GM06990 (cell line): ENCODE data around the gene CCDC57.

Experiments
- DNase-seq: peaks from one replicate; pipeline ENCODE4 v3.0.0-alpha.2; 2011; ENCODE audit not compliant: insufficient read length; ENCODE audit errors: extremely low read depth
- H3K27me3 ChIP-seq: replicated peaks from 2 replicates; pipeline ENCODE4 v1.6.0; 2011; ENCODE audit warnings: low read length; ENCODE audit not compliant: control insufficient read depth, insufficient read depth
- H3K36me3 ChIP-seq: 2 replicates; pipeline ENCODE4 v1.5.1; 2011; ENCODE audit warnings: low read length; ENCODE audit not compliant: control insufficient read depth, insufficient read depth
- H3K4me3 ChIP-seq: replicated peaks from 2 replicates; pipeline ENCODE4 v1.5.1; 2011; ENCODE audit warnings: low read depth, mild to moderate bottlenecking, control low read depth, low read length
- CTCF ChIP-seq: IDR thresholded peaks from 2 replicates; pipeline ENCODE4 v1.5.1; 2011; ENCODE audit warnings: low read length, control low read depth, mild to moderate bottlenecking, inconsistent platforms; ENCODE audit not compliant: insufficient read depth, poor library complexity, severe bottlenecking

Gene CCDC57

DNA sequence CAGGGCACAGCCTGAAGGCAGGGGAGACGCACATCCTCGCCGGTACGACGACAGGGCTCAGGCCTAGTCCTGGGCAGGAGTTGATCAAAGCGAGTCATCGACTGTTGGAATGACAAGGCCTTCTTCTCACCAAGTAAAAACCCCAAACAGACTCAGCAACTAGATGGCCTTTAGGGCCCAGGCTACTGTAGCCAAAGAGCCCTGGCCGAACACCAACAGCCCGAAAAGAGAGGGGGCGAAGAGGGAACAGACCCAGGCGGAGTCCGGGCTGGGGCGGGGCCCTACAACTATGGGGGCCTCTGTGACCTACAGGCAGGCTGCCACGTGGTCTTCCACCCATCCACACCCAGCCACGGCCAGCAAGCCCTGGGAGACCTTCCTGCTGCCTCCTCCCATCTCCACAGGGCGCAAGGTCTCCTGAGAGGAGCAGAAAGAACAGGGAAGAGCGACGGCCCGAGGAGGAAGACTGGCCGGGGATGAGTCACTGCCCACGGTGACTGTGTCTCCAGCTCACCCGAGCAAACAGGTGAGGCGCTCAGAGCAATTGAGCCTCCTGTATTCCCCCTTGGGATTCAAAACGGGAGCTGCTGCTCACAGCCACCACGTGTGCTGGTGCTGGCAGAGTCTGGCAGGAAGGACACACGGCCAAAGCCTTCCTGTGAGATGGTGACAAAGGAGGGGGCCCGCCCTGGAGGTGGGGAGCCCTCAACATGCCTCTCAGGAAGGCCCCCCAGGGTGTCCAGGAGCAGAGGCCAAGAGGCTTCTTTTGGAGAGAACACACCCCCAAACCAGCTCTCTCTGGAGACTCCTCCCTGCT is 33.9 kb upstream of the CCDC57 start:
- Histone ChIP-seq H3K27me3 (no peaks in the 10 kb centered on the region), H3K4me3 (no peak overlapping the region), H3K36me3 (peaks cover 63% of the 10 kb centered on the region)
- DNase-seq: no peak
- no peak for TF ChIP-seq CTCF

DNA sequence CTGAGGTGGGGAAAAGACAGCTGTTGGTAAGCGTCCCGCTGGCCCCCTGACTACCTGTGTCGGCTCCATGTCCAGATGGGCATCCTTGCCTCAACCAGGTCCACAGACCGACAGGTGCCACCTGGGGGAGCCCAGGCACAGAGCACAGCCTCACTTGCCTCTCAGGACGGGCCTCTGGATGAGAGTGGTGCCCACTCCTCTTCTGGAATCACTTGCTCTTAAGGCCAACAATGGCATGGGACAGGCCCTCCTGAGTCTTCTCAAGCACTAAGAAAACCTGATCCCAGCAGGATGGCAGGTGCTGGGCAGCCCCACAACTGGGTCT is 33.4 kb upstream of the CCDC57 start:
- no peak for DNase-seq
- TF ChIP-seq CTCF: no peak
- Histone ChIP-seq H3K4me3 (no peak overlapping the region), H3K36me3 (peaks cover 58% of the 10 kb centered on the region), H3K27me3 (no peaks in the 10 kb centered on the region)

- peaks cover 59% of the 10 kb centered on the region for H3K36me3 ChIP-seq
- no peak overlapping the region for H3K4me3 ChIP-seq
- no peaks in the 10 kb centered on the region for H3K27me3 ChIP-seq
- TF ChIP-seq CTCF: no peak
- no peak for DNase-seq
These were observed 32.7 kb upstream of the CCDC57 start for GRCh38 chr17:82245134-82246039.

- peaks cover 57% of the 10 kb centered on the region for H3K36me3 ChIP-seq
- no peak for DNase-seq
- H3K4me3 ChIP-seq: no peak overlapping the region
- no peaks in the 10 kb centered on the region for H3K27me3 ChIP-seq
- TF ChIP-seq CTCF: peak; percentile 39
These were observed 31.9 kb upstream of the CCDC57 start for GRCh38 chr17:82244413-82245133.

DNA sequence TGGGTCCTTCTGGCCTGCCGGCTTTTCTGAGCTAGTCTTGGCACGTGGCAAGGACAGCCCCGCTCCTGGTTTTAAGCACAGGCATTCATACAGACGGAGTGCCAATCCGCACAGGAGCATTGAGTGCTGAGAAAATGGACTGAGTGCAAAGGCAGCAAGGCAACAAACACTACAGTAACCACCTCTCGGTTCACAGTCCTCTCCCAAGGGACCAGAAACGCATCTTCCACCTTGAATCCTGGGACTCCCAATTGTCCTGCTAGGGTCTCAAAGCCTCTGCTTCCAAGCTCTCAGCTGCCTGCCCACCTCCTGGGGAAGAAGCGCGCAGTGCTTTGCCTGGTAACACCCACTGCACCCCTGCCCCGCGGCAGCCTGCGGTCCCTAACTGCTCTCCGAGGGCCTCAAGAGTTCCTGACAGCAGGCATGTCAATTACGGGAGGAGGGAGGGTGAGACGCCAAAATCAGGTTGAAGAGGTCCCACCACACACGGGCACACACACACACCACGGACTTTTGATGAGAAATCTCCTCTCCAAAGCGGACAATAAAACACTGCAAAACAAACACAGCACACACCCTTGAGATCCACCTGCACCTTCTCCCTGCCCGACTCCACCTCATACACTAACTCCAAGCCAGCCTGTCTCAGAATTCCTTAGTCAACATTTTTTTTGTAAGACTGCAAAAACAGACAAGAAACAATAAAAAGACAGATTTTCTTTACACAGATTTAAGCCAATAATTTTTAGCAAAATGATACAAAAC is 31.2 kb upstream of the CCDC57 start:
- H3K4me3 ChIP-seq: no peak overlapping the region
- peak; percentile 24 for DNase-seq
- H3K27me3 ChIP-seq: no peaks in the 10 kb centered on the region
- peaks cover 52% of the 10 kb centered on the region for H3K36me3 ChIP-seq
- no peak for TF ChIP-seq CTCF
